Parathyroid adenoma (tissue), 2 donors: Measurements from ENCODE around the gene CFAP206.

Source experiments
- H2AFZ ChIP-seq: fragments of 300-600 bp; sonication (generic); one replicate; pipeline ENCODE4 v1.7.0; 2017; ENCODE audit warnings: antibody characterized with exemption, mild to moderate bottlenecking
- H3K27ac ChIP-seq: fragments of 300-600 bp; sonication (generic); one replicate; pipeline ENCODE4 v1.7.0; 2017
- H3K27me3 ChIP-seq: fragments of 300-600 bp; sonication (generic); one replicate; pipeline ENCODE4 v1.7.0; 2017; ENCODE audit warnings: low read length; ENCODE audit not compliant: control insufficient read depth, insufficient read depth
- H3K36me3 ChIP-seq: fragments of 300-600 bp; sonication (generic); one replicate; pipeline ENCODE4 v1.7.0; 2017; ENCODE audit warnings: low read length; ENCODE audit not compliant: control insufficient read depth, insufficient read depth
- H3K4me1 ChIP-seq: fragments of 300-600 bp; sonication (generic); one replicate; pipeline ENCODE4 v1.7.0; 2017; ENCODE audit warnings: control low read depth
- H3K4me2 ChIP-seq: fragments of 300-600 bp; sonication (generic); one replicate; pipeline ENCODE4 v1.7.0; 2017; ENCODE audit warnings: low read length
- H3K4me3 ChIP-seq: fragments of 300-600 bp; sonication (generic); one replicate; pipeline ENCODE4 v1.7.0; 2017; ENCODE audit warnings: low read depth, low read length
- H3K79me2 ChIP-seq: fragments of 300-600 bp; sonication (generic); one replicate; pipeline ENCODE4 v1.7.0; 2017; ENCODE audit warnings: control low read depth
- H3K9ac ChIP-seq: fragments of 300-600 bp; sonication (generic); one replicate; pipeline ENCODE4 v1.7.0; 2017; ENCODE audit warnings: mild to moderate bottlenecking
- H3K9me3 ChIP-seq: fragments of 300-600 bp; sonication (generic); one replicate; pipeline ENCODE4 v1.7.0; 2017; ENCODE audit warnings: low read length; ENCODE audit not compliant: control insufficient read depth
- TF ChIP-seq, protein P1 (sequence below): fragments of 300-600 bp; sonication (generic); IDR thresholded peaks from one replicate; pipeline ENCODE4 v1.7.0; 2017; ENCODE audit warnings: antibody characterized with exemption, mild to moderate bottlenecking
- donor health status: primary hyperparathyroidism.

Gene CFAP206

DNA sequence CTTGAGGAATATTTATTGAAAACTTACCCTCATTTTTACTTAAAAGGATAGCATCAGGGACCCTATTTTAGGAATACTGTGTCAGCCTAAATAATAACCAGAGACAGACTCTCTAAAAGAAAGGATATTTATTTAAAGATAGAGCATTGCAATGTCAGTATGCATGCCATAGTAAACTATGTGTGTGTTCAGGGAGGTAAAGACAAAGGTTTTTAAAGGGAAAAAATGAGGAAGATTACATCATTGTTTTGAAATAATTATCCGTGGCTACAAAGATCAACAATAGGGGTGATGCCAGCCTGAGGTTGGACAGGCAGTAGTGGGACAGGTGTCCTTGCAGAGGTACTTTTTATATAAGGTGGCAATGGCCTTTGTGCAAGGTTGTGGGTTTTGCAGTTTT, 23.7 kb upstream of the CFAP206 start:
- Histone ChIP-seq H3K9me3 (no peaks in the 10 kb centered on the region), H3K79me2 (no peaks in the 10 kb centered on the region), H3K9ac (no peak overlapping the region), H2AFZ (no peak overlapping the region), H3K4me1 (no peaks in the 10 kb centered on the region), H3K4me2 (no peak overlapping the region), H3K4me3 (no peak overlapping the region), H3K27me3 (no peaks in the 10 kb centered on the region), H3K36me3 (no peaks in the 10 kb centered on the region), H3K27ac (no peak overlapping the region)
- TF ChIP-seq, protein P1, sequence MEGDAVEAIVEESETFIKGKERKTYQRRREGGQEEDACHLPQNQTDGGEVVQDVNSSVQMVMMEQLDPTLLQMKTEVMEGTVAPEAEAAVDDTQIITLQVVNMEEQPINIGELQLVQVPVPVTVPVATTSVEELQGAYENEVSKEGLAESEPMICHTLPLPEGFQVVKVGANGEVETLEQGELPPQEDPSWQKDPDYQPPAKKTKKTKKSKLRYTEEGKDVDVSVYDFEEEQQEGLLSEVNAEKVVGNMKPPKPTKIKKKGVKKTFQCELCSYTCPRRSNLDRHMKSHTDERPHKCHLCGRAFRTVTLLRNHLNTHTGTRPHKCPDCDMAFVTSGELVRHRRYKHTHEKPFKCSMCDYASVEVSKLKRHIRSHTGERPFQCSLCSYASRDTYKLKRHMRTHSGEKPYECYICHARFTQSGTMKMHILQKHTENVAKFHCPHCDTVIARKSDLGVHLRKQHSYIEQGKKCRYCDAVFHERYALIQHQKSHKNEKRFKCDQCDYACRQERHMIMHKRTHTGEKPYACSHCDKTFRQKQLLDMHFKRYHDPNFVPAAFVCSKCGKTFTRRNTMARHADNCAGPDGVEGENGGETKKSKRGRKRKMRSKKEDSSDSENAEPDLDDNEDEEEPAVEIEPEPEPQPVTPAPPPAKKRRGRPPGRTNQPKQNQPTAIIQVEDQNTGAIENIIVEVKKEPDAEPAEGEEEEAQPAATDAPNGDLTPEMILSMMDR, result no peak

DNA sequence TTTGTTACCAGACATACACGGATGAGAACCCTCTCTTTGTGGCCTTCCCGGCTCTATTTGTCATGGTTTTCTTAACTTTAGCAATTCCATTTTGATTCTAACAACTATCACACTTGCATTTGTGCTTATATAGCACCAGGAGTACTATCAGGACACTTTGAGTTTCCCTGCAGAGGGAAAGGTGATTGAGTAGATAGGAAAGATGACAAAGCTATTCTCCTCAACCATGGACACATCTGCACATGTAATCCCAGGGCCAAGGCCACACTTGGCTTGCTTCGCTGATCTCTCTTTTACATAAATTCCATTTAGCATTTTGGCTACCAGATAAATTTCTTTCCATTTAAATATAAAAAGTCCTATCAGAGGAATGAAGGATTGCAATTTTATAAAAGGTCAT, 23.3 kb upstream of the CFAP206 start:
- Histone ChIP-seq H3K4me2 (no peak overlapping the region), H3K27me3 (no peaks in the 10 kb centered on the region), H3K27ac (no peak overlapping the region), H3K36me3 (no peaks in the 10 kb centered on the region), H3K9me3 (no peaks in the 10 kb centered on the region), H3K4me3 (no peak overlapping the region), H3K79me2 (no peaks in the 10 kb centered on the region), H3K4me1 (no peaks in the 10 kb centered on the region), H3K9ac (no peak overlapping the region), H2AFZ (no peak overlapping the region)
- TF ChIP-seq, protein P1, result no peak

DNA sequence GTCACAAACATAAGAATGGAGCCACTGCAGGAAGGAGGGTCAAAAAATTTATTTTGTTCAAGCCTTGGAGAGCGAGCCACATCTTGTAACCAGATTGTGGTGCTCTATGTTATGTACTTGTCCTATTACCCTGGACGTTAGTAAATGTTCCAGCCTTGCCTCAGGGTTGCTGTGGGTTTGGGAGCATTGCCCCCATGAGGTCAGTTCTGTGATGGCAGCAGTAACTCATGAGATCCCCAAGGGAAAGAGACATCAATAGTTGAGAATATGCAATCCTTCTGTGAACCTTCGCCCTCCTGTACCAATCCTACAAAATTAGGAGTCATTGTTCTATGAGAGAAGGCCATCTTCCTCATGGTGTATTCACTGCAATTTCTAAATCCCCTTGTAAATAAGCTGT, 16.4 kb upstream of the CFAP206 start:
- Histone ChIP-seq H3K79me2 (no peaks in the 10 kb centered on the region), H3K27me3 (no peaks in the 10 kb centered on the region), H3K9me3 (no peaks in the 10 kb centered on the region), H3K4me1 (no peaks in the 10 kb centered on the region), H3K4me2 (no peak overlapping the region), H2AFZ (no peak overlapping the region), H3K36me3 (no peaks in the 10 kb centered on the region), H3K27ac (no peak overlapping the region), H3K9ac (no peak overlapping the region), H3K4me3 (no peak overlapping the region)
- TF ChIP-seq, protein P1, result peak; percentile 16

DNA sequence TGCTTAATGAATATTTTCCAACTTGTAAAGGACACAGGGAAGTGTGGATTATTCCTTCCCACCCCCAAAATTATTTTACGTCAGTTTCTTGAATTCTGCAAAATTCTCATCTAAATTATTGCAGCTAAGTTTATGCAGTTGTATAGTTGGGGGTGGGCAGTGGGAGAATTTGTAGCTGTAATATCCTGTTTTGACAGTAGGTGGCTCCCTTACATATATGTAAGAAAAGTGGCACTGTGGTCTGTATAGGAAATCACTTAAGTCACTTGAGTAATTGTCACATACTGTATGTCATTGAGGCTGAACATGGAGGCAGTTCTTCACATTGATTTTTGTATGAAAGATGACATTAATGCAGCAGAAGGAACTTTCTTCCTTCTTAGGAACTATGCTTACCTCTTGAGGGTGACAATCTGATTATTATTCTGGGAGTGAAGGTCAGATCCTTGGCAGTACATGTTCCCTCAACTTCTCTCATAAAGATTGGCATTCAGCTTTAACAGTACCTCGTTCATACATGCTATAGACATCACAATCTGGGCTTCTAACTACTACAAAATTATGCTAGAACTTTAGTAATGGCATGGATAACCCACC, 14.6 kb upstream of the CFAP206 start:
- Histone ChIP-seq H3K36me3 (no peaks in the 10 kb centered on the region), H3K4me1 (no peaks in the 10 kb centered on the region), H3K79me2 (no peaks in the 10 kb centered on the region), H3K4me2 (no peak overlapping the region), H3K27ac (no peak overlapping the region), H2AFZ (no peak overlapping the region), H3K9me3 (no peaks in the 10 kb centered on the region), H3K9ac (no peak overlapping the region), H3K27me3 (no peaks in the 10 kb centered on the region), H3K4me3 (no peak overlapping the region)
- TF ChIP-seq, protein P1, result peak; percentile 78

DNA sequence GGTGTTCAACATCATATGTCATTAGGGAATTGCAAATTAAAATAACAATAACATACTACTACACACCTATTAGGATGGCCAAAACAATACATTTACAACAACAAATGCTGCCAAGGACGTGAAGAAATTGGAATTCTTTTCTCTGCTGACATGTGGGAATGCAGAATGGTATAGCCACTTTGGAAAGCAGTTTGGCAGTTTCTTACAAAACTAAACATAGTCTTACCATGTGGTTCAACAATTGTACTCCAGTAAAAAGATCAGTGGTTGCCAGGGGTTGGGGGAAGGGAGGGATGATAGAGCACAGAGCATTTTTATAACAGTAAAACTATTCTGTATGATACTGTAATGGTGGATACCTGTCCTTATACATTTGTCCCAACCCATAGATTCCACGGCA, 12.3 kb upstream of the CFAP206 start:
- Histone ChIP-seq H3K4me2 (no peak overlapping the region), H3K27me3 (no peaks in the 10 kb centered on the region), H3K36me3 (no peaks in the 10 kb centered on the region), H3K4me3 (no peak overlapping the region), H3K9me3 (no peaks in the 10 kb centered on the region), H2AFZ (no peak overlapping the region), H3K27ac (no peak overlapping the region), H3K4me1 (no peaks in the 10 kb centered on the region), H3K9ac (no peak overlapping the region), H3K79me2 (no peaks in the 10 kb centered on the region)
- TF ChIP-seq, protein P1, result no peak
